HG03196 (cell line): ENCODE results near the gene THRSP.
"Not testable (repeated sequence)": the region's sequence is repeated elsewhere in the genome, so short reads cannot be mapped to it uniquely, and the experiment has no call there.

ENCODE experiments used
- ATAC-seq: cut with Tn5 transposase; IDR thresholded peaks from one replicate; pipeline ENCODE4 v1.9.1; 2021; ENCODE audit not compliant: unreplicated experiment

Gene THRSP

DNA sequence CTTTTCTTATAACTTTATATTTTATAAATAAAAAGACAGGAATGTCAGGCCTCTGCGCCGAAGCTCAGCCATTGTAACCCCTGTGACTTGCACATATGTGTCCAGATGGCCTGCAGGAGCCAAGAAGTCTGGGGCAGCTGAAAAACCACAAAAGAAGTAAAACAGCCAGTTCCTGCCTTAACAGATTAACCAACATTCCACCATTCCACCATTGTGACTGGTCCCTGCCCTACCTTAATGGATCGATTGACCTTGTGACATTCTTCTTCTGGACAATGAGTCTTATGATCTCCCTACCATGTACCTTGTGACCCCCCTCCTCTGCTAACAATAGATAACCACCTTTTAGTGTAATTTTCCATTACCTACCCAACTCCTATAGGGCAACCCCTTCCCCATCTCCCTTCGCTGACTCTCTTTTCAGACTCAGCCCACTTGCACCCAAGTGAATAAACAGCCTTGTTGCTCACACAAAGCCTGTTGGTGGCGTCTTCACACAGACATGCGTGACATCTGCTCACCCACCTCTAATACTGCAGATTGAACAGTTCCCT, 22.9 kb downstream of the THRSP start:
- not testable (repeated sequence) for ATAC-seq

DNA sequence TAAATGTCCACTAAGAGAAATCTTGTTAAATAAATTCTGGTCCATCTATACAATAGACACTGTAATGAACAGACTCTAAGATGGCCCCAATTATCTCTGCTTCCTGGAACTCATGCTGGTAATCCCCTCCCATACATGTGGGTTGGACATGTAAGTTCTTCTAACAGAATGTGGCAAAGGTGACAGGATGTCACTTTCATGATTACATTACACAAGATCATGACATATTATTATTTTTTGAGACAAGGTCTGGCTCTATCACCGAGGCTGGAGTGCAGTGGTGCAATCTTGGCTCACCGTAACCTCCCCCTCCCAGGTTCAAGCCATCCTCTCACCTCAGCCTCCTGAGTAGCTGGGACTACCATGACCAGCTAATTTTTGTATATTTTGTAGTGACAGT, 30.6 kb downstream of the THRSP start:
- no peak for ATAC-seq

DNA sequence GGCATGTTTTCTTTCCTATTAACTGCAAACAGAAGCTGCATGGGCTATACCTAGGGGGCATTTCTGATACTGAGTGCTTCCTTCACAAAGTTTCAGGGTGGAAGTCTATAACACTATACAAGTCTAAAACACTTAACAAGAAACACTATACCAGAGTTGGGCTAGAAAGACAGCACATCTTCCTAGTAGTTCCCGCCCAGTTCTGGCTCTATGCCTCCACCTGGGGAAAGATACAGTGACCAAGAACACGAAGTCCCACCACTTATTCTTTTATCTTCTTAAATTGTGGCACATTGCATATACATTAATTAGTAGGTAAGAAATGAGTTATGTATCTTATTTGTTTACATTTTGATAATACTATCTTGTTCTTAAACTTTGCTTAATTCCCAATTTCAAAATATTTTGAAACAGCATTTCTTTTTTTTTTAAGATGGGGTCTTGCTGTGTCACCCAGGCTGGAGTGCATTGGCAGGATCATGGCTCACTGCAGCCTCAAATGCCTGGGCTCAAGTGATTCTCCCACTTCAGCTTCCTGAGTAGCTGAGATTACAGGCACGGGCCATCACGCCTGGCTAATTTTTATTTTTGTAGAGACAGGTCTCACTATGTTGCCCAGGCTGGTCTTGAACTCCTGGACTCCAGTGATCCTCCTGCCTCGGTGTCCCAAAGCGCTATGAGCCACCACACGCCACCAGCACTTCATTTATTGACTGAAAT, 34.2 kb downstream of the THRSP start:
- ATAC-seq: no peak

DNA sequence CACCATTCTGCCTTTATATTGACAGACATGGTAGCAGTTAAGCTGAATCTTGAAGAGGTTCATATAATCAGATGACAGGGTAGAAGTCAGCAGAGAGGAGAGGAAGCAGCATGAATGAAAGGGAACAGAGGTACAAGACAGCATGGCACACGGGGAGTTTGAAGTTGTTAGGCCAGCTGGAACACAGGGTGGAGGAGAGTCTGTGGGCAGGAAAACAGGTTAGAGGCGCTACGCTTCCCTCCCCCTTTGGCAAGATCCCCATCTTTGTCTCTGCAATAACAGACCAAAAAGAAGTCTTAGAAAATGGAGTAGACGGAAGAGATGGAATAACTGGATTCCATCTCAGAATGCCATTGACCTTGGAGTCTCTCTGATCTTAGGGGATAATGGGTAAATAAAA, 36.0 kb downstream of the THRSP start:
- no peak for ATAC-seq

DNA sequence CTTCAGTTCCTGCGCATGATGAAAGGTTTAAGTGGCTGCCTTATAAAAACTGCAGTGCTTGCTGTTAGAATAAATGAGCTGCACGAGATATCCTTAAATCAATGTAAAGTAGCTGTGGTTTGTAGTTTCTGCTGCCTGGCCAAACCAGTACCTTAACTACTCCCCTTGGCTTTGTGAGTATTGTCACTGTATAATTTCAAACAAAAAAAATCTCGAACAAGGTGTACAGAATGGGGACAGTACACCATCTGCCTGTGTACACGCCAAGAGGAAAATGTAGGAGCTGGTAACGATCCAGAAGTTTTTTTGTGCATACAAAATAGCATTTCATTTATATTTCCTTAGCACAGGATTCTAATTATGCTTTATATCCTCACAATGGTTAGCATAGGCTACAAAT, 36.6 kb downstream of the THRSP start:
- ATAC-seq: no peak

DNA sequence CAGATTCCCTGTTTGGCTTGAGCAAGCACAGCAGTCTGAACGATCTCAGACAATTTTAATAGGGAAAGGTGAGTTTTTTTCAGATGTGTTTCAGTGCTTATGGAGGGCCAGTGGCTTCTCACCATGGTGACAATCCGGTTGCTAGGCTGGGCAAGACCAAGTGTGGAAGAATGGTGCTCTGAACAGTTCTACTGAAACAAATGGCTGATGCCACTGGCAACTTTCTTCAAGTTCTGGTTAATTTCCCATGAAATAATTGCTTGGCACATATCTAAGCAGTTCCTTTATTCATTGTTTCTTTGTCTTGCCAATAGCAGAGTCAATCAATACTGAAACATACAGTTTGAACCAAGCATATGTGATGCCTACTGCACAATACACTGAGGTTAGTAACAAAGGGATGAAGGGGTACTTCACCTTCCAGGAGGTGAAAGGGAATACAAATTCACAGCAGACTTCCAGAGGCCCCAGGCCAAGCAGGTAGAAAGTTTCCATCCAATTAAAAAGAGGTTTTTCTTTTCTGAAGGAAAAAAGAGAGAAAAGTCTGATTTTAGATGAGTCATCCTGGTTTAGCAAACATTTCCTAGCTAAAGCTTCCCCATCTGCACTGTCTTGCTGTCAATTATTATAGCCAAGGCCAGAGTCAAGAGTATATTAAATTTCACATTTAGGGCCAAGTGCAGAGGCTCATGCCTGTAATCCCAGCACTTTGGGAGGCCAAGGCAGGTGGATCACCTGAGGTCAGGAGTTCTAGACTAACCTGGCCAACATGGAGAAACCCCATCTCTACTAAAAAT, 37.2 kb downstream of the THRSP start:
- no peak for ATAC-seq

DNA sequence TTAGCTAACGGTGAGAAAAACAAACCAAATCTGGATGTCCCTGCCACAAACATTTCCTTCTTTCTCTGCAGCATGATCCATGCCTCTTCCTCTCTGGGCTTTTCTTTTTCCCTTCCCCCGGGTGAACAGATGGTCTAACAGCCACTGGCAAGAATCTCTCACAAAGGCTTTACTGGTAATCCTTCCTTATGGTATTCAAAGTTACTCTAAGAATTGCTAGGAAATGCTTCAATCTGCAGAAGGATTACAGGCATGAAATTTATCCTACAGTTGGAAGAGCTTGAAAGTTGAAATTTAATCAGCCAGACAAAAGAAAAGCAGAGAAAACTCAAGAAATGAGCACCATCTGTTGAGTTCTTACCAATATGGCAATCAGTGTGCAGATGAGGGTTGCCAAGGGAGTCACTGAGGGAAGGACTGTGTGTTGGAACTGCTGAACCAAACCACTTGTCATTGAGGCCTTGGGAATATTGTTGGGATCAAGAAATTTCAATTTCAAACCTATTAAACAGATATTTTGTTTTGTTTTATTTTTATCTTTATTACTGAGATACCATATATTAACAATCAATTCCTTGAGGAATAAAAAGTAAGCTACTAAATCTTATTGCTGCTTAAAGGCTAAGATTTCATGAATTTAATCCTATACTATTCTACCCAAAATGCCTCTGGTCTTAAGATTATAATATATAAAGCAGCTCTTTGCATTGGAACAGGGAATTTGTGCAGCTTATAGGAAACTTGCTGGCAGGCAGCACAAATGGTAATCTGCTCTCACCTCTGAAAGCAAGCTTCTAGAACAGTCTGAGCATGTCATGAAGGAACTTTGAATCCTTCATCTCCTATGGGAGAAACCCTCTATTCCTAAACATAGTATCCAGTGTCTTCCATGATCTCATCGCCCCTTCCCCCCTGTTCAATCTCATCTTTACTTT, 45.7 kb downstream of the THRSP start:
- ATAC-seq: no peak

DNA sequence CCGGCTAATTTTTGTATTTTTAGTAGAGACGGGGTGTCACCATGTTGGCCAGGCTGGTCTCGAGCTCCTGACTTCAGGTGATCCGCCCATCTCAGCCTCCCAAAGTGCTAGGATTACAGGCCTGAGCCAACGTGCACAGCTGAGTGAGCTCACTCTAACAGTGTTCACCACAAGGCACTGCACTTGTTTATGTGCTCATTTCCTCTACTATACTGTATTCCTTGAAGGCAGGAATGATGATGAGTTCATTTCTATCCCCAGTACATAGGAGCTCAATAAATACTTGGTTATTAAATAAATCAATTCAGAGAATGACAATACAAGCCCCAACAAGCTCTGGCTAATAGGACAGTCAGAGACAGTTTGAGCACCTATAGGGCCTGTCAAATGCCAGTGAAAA, 46.7 kb downstream of the THRSP start:
- no peak for ATAC-seq

DNA sequence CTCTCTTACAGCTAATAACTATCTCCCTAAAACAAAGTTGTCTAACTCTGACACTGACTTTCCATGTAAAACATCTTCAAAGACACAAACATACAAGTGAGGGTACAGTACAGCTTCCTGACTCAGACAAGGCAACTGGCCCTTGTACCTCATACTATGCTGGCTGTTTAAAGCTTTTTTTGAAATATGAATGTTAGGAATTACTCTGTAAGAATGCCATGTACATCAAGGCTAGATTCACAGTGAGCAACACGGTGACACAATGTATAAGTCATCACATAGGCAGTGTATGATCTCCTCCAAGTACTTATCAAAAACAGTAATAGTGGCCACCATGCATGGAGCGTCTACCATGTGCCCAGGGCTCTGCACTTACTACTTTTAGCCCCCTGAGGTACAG, 47.2 kb downstream of the THRSP start:
- ATAC-seq: no peak

DNA sequence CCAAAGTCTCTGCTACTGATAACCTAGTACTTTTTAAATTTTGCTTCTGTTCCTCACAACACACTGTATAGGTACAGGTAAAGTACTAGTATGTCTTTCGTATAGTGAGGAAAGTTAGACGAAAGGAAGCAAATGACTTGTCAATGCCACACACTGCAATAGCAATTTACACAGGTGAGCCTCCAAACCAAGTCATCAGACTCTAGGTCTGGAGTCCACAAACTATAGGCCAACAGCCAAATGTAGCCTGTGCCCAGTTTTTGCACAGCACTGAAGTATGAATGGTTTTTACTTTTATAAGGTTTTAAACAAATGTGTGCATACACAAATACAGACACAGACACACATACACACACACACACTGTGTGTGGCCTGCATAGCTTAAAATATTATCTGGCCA, 47.6 kb downstream of the THRSP start:
- ATAC-seq: no peak

DNA sequence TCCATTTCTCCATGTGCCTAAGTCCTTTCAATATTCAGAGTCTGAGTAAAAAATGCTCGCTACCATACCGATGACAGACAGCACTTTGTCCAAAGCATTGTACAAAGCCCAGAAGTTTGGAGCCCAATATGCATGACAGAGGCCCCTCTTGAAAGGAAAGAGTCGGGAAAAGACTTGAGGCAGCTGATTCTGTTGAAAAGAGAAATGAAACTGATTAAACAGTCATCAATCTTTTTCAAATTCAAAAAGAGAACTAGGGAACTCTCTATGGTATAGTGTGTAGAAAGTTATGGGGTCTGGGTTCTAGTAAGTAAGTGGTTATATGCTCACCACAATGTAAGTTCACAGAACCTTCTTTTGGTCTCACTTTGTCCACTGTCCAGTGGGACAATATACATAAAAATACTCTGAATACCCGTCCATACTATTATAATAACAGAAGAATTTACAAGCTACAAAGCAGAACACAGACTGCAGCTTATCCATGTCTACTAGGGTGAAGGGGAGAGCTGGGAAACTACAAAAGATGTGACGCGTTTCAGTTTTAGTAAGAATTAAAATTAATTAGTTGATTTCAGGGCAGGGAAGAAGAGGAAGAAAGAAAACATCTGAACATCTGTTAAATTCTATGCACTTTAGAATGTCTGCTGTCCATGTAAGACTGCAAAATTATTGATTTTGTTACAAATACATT, 49.1 kb downstream of the THRSP start:
- ATAC-seq: no peak
